HCT116 (cell line): ENCODE results near the gene SH3TC2.

Source experiments
- EGR1 ChIP-seq: IDR thresholded peaks from 2 replicates; pipeline ENCODE4 v1.6.1; 2012; ENCODE audit warnings: low read depth
- EZH2 ChIP-seq: fragments of 200-600 bp; sonication (generic); IDR thresholded peaks from 2 replicates; pipeline ENCODE4 v1.6.1; 2017; ENCODE audit warnings: antibody characterized with exemption, mixed run types
- EZH2phosphoT487 ChIP-seq: fragments of 200-600 bp; IDR thresholded peaks from 2 replicates; pipeline ENCODE4 v1.6.1; 2018; ENCODE audit warnings: antibody characterized with exemption, borderline replicate concordance
- JUND ChIP-seq: IDR thresholded peaks from 2 replicates; pipeline ENCODE4 v1.6.1; 2012
- POLR2A ChIP-seq: IDR thresholded peaks from 2 replicates; pipeline ENCODE4 v1.7.0; 2011; ENCODE audit warnings: borderline replicate concordance; ENCODE audit not compliant: insufficient read depth, insufficient read length; ENCODE audit errors: extremely low read depth
- SIN3A ChIP-seq: IDR thresholded peaks from 2 replicates; pipeline ENCODE4 v1.6.1; 2012; ENCODE audit warnings: low read depth
- TCF7L2 ChIP-seq: IDR thresholded peaks from 2 replicates; pipeline ENCODE4 v1.7.0; 2011; ENCODE audit warnings: borderline replicate concordance, inconsistent platforms; ENCODE audit not compliant: insufficient read depth, insufficient read length; ENCODE audit errors: extremely low read depth
- YY1 ChIP-seq: IDR thresholded peaks from 2 replicates; pipeline ENCODE4 v1.6.1; 2011; ENCODE audit warnings: low read length, low read depth, moderate library complexity, mild to moderate bottlenecking; ENCODE audit not compliant: insufficient replicate concordance; ENCODE audit errors: extremely low read depth
- ZNF274 ChIP-seq: fragments of 200-500 bp; sonication (Bioruptor generic); IDR thresholded peaks from 2 replicates; pipeline ENCODE4 v1.6.1; 2014; ENCODE audit warnings: mild to moderate bottlenecking, low read depth, low read length, inconsistent platforms
- TF ChIP-seq, protein P1 (sequence below), 3 experiments: fragments of 200-600 bp in 1 of 3; sonication (generic) in 1 of 3; IDR thresholded peaks in 2 of 3; conservative IDR thresholded peaks in 1 of 3; 2 replicates each; pipeline ENCODE4 v1.5.1; 2012 to 2017; ENCODE audit warnings: low read depth in 2 of 3, low read length in 2 of 3, antibody characterized with exemption in 1 of 3, borderline replicate concordance in 1 of 3, control low read depth in 1 of 3, mild to moderate bottlenecking in 1 of 3, mixed read lengths in 1 of 3, mixed run types in 1 of 3, moderate library complexity in 1 of 3; ENCODE audit not compliant: insufficient read depth in 1 of 3
- TF ChIP-seq, protein P2 (sequence below): IDR thresholded peaks from 2 replicates; pipeline ENCODE4 v1.6.1; 2012
- TF ChIP-seq, protein P3 (sequence below): IDR thresholded peaks from 2 replicates; pipeline ENCODE4 v1.6.1; 2012
- TF ChIP-seq, protein P4 (sequence below): IDR thresholded peaks from 2 replicates; pipeline ENCODE4 v1.6.1; 2012; ENCODE audit warnings: low read depth

DNA sequence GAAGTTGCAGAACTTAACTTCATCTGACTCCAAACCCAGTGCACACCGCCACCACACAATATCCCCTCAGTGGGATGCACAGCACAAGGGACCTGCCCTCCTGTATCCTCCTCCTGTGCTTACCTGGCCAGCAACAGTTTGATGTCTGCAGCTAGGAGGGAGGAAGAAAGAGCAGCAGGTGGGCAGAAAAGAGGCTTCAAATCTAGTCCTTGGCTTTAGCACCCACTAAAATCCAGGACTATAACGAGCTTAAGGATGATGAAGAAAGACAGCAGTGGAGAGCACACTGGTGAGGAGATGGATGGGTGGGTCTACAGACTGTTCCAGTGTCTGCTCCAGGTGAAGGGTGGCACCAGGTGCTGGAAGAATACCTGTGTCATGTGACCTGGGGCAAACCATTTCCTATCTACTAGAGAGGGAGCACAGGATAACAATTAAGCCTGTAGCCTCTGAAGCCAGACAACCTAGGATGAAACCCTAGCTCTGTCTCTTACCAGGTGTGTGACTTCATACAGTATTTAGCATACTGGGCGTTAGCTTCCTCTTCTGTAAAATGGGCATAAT is 100.0 kb downstream of the SH3TC2 start:
- TF ChIP-seq, protein P1, sequence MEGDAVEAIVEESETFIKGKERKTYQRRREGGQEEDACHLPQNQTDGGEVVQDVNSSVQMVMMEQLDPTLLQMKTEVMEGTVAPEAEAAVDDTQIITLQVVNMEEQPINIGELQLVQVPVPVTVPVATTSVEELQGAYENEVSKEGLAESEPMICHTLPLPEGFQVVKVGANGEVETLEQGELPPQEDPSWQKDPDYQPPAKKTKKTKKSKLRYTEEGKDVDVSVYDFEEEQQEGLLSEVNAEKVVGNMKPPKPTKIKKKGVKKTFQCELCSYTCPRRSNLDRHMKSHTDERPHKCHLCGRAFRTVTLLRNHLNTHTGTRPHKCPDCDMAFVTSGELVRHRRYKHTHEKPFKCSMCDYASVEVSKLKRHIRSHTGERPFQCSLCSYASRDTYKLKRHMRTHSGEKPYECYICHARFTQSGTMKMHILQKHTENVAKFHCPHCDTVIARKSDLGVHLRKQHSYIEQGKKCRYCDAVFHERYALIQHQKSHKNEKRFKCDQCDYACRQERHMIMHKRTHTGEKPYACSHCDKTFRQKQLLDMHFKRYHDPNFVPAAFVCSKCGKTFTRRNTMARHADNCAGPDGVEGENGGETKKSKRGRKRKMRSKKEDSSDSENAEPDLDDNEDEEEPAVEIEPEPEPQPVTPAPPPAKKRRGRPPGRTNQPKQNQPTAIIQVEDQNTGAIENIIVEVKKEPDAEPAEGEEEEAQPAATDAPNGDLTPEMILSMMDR (IDR thresholded peaks at IDR 0.05 in 2 of 3, conservative IDR thresholded peaks at IDR 0.05 in 1 of 3; ENCODE audit: borderline replicate concordance in 1 of 3, insufficient read depth in 1 of 3, low read depth in 2 of 3, low read length in 2 of 3) = no peak
- no peak for TF ChIP-seq YY1
- TF ChIP-seq EZH2phosphoT487 = no peak
- no peak for TF ChIP-seq EZH2
- TF ChIP-seq, protein P2, sequence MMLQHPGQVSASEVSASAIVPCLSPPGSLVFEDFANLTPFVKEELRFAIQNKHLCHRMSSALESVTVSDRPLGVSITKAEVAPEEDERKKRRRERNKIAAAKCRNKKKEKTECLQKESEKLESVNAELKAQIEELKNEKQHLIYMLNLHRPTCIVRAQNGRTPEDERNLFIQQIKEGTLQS = no peak
- no peak for TF ChIP-seq TCF7L2
- TF ChIP-seq SIN3A = no peak
- TF ChIP-seq, protein P3, sequence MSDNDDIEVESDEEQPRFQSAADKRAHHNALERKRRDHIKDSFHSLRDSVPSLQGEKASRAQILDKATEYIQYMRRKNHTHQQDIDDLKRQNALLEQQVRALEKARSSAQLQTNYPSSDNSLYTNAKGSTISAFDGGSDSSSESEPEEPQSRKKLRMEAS = no peak
- TF ChIP-seq ZNF274 = no peak
- no peak for TF ChIP-seq JUND
- TF ChIP-seq, protein P4, sequence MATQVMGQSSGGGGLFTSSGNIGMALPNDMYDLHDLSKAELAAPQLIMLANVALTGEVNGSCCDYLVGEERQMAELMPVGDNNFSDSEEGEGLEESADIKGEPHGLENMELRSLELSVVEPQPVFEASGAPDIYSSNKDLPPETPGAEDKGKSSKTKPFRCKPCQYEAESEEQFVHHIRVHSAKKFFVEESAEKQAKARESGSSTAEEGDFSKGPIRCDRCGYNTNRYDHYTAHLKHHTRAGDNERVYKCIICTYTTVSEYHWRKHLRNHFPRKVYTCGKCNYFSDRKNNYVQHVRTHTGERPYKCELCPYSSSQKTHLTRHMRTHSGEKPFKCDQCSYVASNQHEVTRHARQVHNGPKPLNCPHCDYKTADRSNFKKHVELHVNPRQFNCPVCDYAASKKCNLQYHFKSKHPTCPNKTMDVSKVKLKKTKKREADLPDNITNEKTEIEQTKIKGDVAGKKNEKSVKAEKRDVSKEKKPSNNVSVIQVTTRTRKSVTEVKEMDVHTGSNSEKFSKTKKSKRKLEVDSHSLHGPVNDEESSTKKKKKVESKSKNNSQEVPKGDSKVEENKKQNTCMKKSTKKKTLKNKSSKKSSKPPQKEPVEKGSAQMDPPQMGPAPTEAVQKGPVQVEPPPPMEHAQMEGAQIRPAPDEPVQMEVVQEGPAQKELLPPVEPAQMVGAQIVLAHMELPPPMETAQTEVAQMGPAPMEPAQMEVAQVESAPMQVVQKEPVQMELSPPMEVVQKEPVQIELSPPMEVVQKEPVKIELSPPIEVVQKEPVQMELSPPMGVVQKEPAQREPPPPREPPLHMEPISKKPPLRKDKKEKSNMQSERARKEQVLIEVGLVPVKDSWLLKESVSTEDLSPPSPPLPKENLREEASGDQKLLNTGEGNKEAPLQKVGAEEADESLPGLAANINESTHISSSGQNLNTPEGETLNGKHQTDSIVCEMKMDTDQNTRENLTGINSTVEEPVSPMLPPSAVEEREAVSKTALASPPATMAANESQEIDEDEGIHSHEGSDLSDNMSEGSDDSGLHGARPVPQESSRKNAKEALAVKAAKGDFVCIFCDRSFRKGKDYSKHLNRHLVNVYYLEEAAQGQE = no peak
- no peak for TF ChIP-seq POLR2A
- TF ChIP-seq EGR1 = no peak
